Subcutaneous adipose tissue (tissue), 4 donors: ENCODE measurements around the gene BRSK1. TPM values are rescaled to one million over a fixed set of nuclear protein-coding genes. Genes with fewer than 3 reads are reported as not detected.

Experiments used
- total RNA-seq, 4 donors: library from RNA; depleted of rRNA; stranded (reverse); fragments of >200 nt; gene quantifications; one replicate each; pipeline ENCODE4 v1.1.0, GENCODE V29; 2016
- TF ChIP-seq, protein P1 (sequence below): fragments of 450-650 bp; IDR thresholded peaks from one replicate; pipeline ENCODE4 v1.5.1; 2016; ENCODE audit warnings: low read depth, mild to moderate bottlenecking, control low read depth, antibody characterized with exemption, moderate library complexity

BRSK1 gene
- total RNA-seq, 4 donors from 2014 or later, result 0.38 to 1.1 TPM; not detected in 2

DNA sequence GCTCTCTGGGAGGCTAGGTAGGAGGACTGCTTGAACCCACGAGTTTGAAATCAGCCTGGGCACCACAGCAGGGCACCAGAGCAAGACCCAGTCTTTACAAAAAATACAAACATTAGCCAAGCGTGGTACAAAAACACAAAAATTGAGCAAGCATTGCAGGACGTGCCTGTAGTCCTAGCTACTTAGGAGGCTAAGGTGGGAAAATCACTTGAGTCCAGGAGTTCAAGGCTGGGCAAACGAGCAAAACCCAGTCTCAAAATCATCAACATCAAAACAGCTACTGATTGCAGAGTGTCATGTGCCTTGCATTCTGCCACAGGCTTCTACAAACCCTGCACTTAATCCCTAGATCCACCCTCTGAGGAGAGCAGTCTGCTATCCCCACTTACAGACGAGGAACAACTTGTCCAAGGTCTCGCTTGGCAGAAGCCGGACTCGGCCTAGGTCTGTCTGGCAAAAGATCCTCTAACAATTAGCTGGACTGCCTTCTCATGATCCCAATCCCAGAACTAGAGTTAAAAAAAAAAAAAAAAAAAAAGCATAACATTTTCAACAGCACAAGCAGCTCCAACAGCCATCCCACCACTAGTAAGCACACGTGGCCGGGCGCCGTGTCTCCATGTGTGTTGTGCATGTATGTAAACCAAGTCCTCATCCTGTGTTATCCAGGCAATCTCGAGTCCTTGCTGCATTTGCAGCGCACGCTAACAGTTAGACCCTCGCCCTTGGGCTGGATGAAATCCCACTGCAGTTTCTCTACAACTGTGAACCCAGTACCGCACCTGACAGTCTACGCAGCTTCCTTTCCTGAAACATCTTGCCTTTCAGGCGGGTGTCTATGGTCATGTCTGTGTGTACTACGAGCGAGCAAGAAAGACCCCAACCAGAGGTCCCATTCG lies 27.0 kb upstream of the BRSK1 start:
- TF ChIP-seq, protein P1, sequence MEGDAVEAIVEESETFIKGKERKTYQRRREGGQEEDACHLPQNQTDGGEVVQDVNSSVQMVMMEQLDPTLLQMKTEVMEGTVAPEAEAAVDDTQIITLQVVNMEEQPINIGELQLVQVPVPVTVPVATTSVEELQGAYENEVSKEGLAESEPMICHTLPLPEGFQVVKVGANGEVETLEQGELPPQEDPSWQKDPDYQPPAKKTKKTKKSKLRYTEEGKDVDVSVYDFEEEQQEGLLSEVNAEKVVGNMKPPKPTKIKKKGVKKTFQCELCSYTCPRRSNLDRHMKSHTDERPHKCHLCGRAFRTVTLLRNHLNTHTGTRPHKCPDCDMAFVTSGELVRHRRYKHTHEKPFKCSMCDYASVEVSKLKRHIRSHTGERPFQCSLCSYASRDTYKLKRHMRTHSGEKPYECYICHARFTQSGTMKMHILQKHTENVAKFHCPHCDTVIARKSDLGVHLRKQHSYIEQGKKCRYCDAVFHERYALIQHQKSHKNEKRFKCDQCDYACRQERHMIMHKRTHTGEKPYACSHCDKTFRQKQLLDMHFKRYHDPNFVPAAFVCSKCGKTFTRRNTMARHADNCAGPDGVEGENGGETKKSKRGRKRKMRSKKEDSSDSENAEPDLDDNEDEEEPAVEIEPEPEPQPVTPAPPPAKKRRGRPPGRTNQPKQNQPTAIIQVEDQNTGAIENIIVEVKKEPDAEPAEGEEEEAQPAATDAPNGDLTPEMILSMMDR, result no peak

DNA sequence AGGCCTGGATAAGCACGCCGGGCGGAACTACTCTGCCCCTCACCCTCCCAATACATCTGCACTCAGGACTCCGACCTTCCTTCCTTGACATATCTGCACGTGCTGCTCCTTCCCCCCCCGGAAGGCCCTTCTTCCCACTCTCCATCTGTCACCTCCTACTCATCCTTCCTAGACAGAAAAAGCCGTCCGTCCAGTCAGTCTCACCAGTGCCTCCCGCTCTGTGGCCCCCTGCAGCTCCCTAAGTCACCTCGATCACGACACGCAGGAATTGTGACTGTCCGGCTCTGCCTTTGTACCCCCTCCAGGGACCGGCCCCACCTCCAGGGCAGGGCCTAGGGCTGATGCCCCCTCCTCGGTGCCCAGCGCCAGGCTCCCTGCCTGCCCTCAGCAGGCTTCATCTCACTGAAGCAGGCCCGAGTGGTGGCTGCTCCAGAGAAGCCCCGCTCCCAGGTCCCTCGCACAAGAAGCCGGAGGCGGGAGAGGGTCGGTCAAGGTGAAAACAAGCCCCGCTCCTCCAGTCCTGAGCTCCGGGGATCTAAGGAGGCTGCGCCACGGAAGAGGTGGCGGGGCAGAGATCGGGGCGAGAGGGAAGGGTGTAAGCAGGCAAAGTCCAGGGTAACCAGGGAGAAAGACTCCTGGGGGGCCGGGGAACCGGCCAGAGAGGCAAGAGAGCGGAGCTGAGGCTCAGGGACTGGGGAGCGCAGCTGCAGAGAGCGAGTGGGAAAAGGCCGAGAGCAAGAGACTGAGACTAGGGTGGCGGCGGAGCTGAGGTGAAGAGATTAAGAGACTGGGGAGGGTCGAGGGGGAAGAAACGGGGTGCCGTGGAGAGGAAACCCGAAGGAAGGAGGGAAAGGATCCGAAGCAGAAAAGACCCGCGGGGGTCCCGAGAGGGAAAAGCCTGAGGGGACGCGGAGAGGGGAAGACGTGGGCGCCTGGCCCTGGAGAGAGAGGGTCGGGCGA lies 26.1 kb upstream of the BRSK1 start:
- TF ChIP-seq, protein P1, result no peak

DNA sequence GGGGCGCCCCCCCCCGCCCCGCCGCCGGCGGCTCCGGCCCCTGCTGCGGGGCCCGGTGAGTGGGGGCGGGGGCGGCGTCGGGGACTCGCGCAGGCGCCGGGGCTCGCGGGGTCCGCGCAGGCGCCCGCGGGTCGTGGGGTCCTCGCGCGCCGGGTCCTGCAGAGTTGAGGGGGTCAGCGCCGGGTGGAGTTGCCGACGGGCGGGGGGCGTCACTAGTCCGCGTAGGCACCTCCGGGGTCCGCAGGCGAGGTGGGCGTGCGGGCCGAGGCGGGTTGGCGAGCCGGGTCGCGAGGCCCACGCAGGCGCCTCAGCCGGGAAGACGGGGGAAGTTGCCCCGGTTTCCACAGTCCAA lies 25.3 kb upstream of the BRSK1 start:
- TF ChIP-seq, protein P1, result no peak

DNA sequence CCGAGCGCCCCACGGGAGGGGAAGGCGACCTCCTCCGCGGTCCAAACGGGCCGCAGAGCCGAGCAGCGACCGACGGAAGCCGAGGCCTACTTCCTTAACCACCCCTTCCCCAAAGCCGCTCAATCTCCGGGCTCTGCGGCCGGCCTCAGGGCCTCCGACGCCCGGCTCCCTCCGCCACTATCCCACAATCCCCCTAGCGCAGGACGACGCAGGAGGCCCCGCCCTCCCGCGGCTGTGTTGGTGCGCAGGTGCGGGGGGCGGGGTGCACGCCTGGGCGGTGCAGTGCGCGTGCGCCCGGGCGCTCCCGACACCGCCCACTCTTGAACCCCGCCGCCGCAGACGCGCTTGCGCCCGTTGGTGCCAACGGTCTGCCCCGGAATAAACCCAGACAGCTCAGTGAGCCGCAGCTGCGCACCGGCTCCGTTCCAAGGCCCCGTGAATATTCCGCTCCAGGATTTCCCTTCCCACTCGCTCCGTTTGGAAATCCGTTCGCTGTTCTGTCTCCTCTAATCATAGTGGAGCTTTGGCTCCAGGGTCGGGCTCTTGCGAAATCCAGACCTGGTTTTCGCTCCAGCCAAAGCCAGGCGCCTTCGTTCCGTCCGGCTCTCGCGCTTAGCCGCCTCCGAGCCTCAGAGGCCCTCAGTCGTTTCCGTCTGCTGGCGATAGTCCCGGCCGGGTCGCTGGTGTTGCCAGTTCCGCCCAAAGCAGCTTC lies 24.8 kb upstream of the BRSK1 start, which contains the start of gene PPP6R1:
Gene PPP6R1 (minus strand): TSS at position 190 of the 712 bp plus-strand sequence. CDS start 11,914 bp downstream, outside the sequence.
- TF ChIP-seq, protein P1, result no peak

DNA sequence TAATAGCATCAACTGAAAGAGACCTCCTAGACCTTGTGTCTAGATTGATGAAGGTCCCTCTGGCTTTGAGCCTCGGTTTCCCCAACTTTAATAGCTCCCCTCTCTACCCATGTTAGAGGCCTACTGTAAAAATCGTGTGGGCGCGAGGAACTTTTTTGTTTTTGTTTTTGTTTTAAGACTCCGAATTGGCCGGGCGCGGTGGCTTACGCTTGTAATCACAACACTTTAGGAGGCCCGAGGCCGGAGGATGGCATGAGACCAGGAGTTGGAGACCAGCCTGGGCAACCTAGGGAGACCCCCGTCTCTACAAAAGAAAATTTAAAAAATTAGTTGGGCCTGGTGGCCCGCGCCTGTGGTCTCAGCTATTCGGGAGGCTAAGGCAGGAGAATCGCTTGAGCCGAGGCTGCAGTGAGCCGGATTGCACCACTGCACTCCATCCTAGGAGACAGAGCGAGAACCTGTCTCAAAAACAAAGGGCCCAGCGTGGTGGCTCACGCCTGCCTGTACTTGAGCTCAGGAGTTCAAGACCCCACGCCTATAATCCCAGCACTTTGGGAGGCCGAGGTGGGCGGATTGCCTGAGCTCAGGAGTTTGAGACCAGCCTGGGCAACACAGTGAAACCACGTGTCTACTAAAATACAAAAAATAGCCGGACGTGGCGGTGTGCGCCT lies 24.1 kb upstream of the BRSK1 start:
- TF ChIP-seq, protein P1, result no peak

DNA sequence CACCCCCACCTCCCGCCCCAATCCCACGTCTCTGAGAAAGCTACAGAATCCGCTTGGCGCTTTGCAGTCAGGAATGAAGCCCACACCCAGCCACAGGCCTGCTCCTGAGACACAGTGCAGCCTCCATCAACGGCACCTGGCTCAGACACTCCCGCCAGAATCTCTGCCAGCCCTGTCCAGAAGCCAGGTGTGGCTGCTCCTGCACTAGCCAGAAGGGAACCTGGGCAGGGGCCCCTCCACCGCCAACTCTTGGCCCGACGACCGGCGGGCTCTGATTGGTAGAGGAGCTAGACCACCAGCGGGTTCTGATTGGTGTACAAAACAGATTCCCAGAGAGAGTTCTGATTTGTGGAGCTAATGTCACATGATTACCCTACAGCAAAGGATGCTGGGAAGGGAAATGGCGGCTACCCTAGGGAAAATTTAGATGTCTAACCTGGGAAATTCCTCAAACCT lies 22.1 kb upstream of the BRSK1 start:
- TF ChIP-seq, protein P1, result no peak
